SHP77 (cell line): ENCODE data around the gene CCDC28B.

ENCODE experiments used
- DNase-seq, 2 experiments: peaks; one replicate each; lab custom pipeline; 2025; lab: John Stamatoyannopoulos, UW

CCDC28B gene

DNA sequence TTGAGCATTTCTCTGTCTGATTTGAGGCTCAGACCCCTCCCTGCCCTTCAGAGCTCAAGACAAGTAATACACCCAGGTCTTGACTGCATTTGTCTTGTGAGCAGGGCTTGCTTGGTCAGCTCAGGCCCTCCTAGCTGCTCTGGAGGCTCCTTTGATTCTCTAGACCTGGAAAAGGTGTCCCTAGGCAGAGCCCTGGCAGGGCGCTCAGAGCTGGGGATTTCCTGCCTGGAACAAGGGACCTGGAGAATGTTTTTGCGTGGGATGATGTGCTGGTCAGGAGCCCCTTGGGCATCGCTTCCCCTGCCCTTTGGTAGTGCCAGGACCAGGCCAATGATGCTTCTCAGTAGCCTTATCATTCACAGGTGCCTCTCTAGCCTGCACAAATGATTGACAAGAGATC lies 4.9 kb upstream of the CCDC28B start:
- no peak for DNase-seq

DNA sequence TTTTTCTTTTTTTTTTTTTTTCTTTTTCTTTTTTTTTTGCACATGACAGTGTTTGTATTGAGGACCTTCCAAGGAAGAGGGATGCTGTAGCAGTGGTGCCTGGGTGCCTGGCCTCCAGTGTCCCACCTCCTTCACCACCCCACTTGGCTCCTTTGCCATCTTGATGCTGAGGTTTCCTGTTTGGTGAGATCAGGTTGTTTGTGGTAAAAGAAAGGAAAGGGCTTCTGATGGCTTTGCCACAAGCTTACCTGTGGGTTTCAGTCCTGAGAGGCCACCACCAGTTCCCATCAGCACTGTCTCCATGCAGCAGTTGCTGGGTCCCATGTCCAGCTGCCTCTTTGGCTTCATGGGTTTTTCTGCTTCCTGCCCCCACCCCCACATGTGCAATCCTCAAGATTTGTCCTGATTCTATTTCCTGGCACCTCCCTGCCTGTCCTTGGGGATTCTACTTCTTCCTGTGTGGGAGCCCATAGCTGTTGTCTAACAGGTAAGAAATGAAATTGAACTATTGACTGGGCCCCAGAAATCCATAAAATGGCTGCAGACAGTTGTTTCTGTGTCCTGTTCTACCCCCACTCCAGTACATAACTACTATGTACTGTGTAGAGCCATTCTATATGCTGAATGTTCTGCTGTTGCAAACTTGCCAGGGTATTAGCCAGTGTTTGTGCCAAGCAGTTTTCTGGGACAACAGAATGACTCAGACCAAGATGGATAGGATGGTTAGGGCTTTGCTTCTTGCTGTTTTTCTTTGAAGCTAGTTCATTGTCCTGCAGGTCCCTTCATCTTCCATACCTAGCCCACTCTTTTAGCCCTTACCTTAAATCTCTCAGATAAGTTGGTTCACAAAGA lies 4.2 kb upstream of the CCDC28B start:
- no peak for DNase-seq

DNA sequence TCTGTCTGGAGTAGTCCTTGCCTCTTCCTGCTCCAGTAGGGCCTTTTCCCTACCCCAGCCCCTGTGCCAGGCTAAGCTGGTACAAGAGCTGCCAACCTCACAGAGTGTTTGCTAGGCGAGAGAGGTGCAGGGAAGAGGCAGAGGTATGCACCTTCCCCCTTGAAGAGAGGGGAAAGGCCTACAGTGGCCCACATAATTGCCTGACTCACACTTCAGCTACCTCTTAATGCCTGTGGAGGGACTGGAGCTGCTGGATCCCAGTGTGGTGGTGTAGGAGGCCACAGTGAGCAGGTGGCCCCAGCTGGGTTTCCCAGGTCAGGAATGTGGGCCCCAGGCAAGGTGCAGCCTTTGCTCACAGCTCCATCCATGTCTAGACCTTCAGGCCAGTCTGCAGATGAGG lies 3.3 kb upstream of the CCDC28B start:
- no peak for DNase-seq

GRCh38 chr1:32197837-32198236 lies 2.6 kb upstream of the CCDC28B start:
- DNase-seq = peak; percentile 13 to 40

DNA sequence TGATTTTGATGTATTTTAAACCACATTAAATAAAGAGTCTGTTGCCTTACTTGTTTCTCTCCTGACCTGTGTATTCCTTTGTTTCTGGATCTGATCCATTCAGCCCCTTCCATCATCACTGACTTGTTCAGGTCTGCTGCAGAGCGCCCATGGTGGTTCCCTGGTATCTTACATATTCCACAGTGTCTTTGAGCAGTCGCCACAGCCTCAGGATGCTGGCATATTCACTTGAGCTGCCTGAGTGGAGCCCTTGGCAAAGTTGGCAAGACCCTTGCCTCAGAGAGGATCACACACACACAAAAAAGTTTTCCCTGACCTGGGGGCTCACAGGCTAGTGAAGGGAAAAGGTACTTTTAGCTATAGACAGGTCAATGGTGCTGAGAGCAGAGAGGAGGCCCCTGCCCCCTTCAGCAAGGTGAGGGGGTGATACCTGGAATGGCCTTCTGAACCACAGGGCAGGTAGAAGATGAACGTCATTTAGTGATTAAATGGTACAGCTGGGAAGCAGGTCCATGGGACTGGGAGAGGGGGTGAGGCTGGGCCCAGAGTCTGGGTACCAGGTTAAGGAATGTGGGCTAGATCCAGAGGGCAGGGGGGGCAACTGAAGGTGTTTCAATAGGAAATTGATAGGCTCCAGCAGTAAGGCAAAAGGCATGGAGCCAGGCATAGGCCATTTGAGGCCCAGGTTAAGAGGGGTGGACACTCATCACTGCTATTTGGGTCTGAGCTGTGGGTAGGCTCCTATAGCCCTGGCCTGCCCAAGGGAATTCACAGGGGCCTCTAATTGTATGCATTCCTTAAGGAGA lies 2.0 kb upstream of the CCDC28B start:
- DNase-seq = no peak

GRCh38 chr1:32199043-32199716 lies 1.2 kb upstream of the CCDC28B start:
- no peak for DNase-seq

DNA sequence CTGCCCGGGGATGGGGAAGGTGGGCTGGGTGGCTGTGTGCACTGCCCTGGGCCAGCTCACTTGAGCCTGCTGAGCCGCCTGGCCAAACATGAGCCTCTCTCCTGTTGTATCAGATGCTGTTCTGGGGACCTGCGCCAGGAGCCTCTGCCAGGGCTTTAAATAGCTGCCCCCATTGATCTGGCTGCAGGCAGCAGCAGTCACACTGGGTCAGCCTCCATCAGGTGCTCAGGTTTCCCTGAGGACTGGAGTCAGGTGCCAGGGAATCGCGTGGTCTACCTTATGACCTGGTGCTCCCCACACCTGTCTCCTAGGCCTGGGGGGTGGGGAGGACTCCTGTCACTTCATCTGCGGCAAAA lies 700 bp upstream of the CCDC28B start:
- peak; percentile 30 to 70 for DNase-seq

GRCh38 chr1:32201011-32201855 lies 838 bp downstream of the CCDC28B start:
- DNase-seq = peak; percentile 7 to 51

GRCh38 chr1:32204943-32205361 lies 4.6 kb downstream of the CCDC28B start:
- no peak for DNase-seq

DNA sequence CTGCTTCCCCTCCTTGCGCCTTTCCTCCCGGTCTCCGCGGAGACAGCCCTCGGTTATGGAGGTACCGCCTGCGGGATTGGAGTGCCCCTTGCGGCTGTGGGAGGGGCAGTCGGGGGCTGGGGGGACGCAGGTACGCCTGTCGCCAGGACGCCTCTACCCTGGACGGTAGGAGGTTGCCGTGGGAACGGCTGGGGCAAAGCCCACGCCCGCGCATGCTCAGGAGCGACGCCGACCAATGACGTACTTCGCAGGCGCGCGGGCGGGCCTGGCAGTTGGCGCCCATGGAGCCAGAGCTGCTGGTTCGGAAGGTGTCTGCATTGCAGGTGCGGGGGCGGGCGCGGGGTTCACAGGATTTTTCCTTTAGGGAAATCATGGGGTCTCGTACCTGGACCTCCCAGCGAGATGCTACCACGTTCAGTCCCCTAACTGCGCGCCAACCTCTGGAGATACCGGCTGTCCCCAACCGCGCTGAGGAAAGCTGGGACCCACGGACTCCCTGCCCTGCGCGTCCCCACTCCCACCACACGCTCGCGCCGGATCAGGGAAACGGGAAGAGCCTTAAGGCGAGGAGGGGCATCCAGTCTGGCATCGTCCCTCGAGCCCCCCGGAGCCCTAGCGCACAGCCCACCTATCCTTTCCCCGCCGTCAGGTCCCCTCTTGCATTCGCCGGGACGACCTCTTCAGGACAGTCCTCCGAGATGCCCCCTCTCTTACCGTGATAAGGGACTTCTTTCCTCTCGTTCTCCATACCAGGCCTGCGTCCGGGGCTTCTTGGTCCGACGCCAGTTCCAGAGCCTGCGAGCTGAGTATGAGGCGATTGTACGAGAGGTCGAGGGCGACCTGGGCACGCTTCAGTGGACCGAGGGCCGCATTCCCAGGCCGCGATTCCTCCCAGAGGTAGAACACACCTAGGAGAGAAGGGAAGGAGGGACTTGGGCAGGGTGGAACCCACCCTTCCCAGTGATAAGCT lies 5.3 kb downstream of the CCDC28B start, which contains the start of gene IQCC:
IQCC (plus strand) TSS at position 271 of the 970 bp plus-strand sequence; CDS start at position 282, 11 bp downstream.
- peak; percentile 96 to 97 for DNase-seq

DNA sequence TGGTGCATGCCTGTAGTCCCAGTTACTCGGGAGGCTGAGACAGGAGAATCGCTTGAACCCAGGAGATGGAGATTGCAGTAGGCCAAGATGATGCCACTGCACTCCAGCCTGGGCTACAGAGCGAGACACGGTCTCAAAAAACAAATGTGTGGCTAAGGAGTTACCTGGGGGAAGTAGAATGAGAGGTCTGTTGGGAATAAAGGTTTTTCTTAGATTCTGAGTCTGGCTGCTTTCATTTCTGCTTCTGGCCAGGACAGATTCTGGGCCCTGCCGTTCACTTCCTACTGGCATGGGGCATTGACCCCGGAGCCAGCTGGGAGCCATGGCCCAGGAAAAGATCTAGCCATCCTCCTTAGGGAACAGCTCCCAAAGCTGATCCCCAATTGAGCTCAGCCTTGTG lies 8.1 kb downstream of the CCDC28B start:
- DNase-seq = no peak

- peak; percentile 96 to 98 for DNase-seq
Observed at GRCh38 chr1:32208891-32209328, 8.5 kb downstream of the CCDC28B start, which contains the start of gene DCDC2B. TSS of gene DCDC2B (plus strand) at chr1:32209089. CDS start at chr1:32209094, 5 bp downstream.

GRCh38 chr1:32215629-32216480 lies 15.5 kb downstream of the CCDC28B start:
- DNase-seq = peak; percentile 75 to 82

DNA sequence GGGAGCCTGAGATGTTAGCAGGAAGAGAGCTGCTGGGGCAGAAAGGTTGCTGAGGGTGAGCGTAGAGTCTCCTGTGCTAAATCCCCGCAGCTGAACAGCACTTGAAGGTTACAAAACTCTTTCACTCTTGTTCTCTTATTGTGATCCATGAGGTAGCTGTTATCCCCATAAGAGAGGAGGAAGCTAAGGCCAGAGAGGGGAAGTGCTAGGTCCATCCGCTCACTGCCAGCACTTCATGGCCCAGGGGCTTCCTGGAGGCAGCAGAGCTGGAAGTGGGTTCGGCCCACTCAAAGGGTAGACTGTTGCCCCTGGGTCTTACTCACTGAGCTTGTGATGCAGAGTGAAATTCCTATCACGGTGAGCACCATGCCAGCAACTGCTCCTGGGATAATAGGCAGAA lies 16.2 kb downstream of the CCDC28B start:
- DNase-seq = no peak

DNA sequence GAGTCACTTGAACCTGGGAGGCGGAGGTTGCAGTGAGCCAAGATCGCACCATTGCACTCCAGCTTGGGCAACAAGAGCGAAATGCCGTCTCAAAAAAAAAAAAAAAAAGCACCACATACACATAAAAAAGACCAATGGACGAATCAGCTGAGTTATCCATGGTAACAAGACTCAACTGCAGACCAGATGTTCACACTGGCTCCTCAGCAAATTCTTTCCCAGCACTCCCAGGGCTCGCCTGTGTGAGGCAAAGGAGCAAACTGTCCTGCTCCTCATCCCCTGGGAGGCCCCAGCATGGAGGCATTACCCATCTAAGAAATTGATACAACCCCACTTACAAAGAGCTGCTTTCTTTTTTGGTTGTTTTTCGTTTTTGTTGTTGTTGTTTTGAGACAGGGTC lies 18.6 kb downstream of the CCDC28B start:
- no peak for DNase-seq

DNA sequence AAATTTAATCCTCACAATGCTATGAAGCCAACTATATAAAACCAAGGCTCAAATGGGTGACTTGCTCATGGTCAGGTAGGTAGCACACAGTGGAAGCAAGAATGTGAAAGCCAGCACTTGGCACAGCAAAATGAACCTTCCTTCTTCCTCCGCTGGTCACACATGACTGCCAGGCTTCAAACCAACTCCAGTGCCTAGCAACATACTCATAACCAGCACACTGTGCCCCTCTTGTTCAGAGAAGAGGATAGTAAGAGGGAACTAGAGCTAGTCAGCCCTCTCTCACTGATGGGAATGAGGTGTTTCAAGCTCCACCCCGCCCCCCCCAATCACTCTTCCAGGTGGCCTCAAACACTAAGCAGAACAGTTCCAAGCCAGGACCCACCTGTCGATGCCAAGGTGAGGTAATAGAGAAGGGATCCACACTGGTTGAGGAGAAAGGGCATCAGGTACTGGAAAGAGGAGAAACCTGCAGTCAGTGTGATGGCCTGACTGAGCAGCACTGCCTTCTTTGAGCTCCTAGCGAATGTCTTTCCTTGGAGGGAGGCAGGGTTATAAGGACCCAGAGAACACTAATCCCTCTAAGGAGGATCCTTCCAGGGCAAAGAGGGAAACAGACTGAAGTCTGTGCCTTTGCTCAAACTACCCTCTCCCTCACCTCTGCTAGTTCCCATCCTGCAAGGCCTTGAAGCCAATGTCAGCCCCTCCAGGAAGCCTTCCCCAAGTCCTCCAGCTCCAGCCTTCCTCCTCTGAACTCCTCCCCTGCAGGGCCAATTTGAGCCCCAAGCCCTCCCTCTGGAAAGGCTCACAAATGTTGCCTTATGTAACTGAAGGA lies 20.6 kb downstream of the CCDC28B start:
- DNase-seq = no peak

- no peak for DNase-seq
Observed at GRCh38 chr1:32221581-32221979, 21.2 kb downstream of the CCDC28B start.
